ENCODE data around the gene SCAPER. TPM values are rescaled to one million over a fixed set of nuclear protein-coding genes. Genes with fewer than 3 reads are reported as not detected.

Gene SCAPER
- total and polyA plus RNA-seq, 2 experiments from 2014 or later, result 27.0 to 35.7 TPM

GRCh38 chr15:76468722-76469121 is 436.4 kb downstream of the SCAPER start:
- Histone ChIP-seq H3K27ac (no peak overlapping the region), H3K4me3 (no peak overlapping the region), H3K4me1 (ENCODE audit: low read depth) (no peaks in the 10 kb centered on the region), H3K27me3 (no peaks in the 10 kb centered on the region), H3K9me3 (ENCODE audit: low read depth) (no peaks in the 10 kb centered on the region), H3K36me3 (no peaks in the 10 kb centered on the region)
- TF ChIP-seq CTCF (IDR thresholded peaks at IDR 0.05; ENCODE audit: low read depth, low read length), result no peak
- DNase-seq (ENCODE audit: low read depth in 1 of 2, low spot score in 1 of 2), result no peak

- no peak for TF ChIP-seq CTCF (IDR thresholded peaks at IDR 0.05; ENCODE audit: low read depth, low read length)
- H3K36me3 ChIP-seq, result no peaks in the 10 kb centered on the region
- no peak for DNase-seq (ENCODE audit: low read depth in 1 of 2, low spot score in 1 of 2)
- H3K9me3 ChIP-seq (ENCODE audit: low read depth), result no peaks in the 10 kb centered on the region
- H3K4me1 ChIP-seq (ENCODE audit: low read depth), result no peaks in the 10 kb centered on the region
- H3K27ac ChIP-seq, result no peak overlapping the region
- no peaks in the 10 kb centered on the region for H3K27me3 ChIP-seq
- H3K4me3 ChIP-seq, result no peak overlapping the region
Measured at GRCh38 chr15:76467136-76467535, 438.0 kb downstream of the SCAPER start.

- H3K4me1 ChIP-seq (ENCODE audit: low read depth), result no peaks in the 10 kb centered on the region
- no peak for TF ChIP-seq CTCF (IDR thresholded peaks at IDR 0.05; ENCODE audit: low read depth, low read length)
- H3K9me3 ChIP-seq (ENCODE audit: low read depth), result no peaks in the 10 kb centered on the region
- DNase-seq (ENCODE audit: low read depth in 1 of 2, low spot score in 1 of 2), result no peak
- H3K27me3 ChIP-seq, result no peaks in the 10 kb centered on the region
- H3K27ac ChIP-seq, result no peak overlapping the region
- no peaks in the 10 kb centered on the region for H3K36me3 ChIP-seq
- H3K4me3 ChIP-seq, result no peak overlapping the region
Measured at GRCh38 chr15:76465728-76466127, 439.4 kb downstream of the SCAPER start.

- H3K4me3 ChIP-seq, result no peak overlapping the region
- no peak for DNase-seq (ENCODE audit: low read depth in 1 of 2, low spot score in 1 of 2)
- no peaks in the 10 kb centered on the region for H3K4me1 ChIP-seq (ENCODE audit: low read depth)
- no peaks in the 10 kb centered on the region for H3K9me3 ChIP-seq (ENCODE audit: low read depth)
- no peak for TF ChIP-seq CTCF (IDR thresholded peaks at IDR 0.05; ENCODE audit: low read depth, low read length)
- no peak overlapping the region for H3K27ac ChIP-seq
- no peaks in the 10 kb centered on the region for H3K27me3 ChIP-seq
- no peaks in the 10 kb centered on the region for H3K36me3 ChIP-seq
Measured at GRCh38 chr15:76464247-76464646, 440.9 kb downstream of the SCAPER start.

GRCh38 chr15:76460871-76461270 is 444.3 kb downstream of the SCAPER start:
- DNase-seq (ENCODE audit: low read depth in 1 of 2, low spot score in 1 of 2), result peak in 1 of 2 donors; percentile 61
- H3K27ac ChIP-seq, result no peak overlapping the region
- H3K27me3 ChIP-seq, result no peaks in the 10 kb centered on the region
- H3K36me3 ChIP-seq, result no peaks in the 10 kb centered on the region
- H3K9me3 ChIP-seq (ENCODE audit: low read depth), result no peaks in the 10 kb centered on the region
- no peak overlapping the region for H3K4me3 ChIP-seq
- TF ChIP-seq CTCF (IDR thresholded peaks at IDR 0.05; ENCODE audit: low read depth, low read length), result no peak
- no peaks in the 10 kb centered on the region for H3K4me1 ChIP-seq (ENCODE audit: low read depth)

GRCh38 chr15:76460347-76460746 is 444.8 kb downstream of the SCAPER start:
- no peak for TF ChIP-seq CTCF (IDR thresholded peaks at IDR 0.05; ENCODE audit: low read depth, low read length)
- H3K4me1 ChIP-seq (ENCODE audit: low read depth), result no peaks in the 10 kb centered on the region
- H3K27ac ChIP-seq, result no peak overlapping the region
- no peaks in the 10 kb centered on the region for H3K36me3 ChIP-seq
- H3K27me3 ChIP-seq, result no peaks in the 10 kb centered on the region
- no peaks in the 10 kb centered on the region for H3K9me3 ChIP-seq (ENCODE audit: low read depth)
- DNase-seq (ENCODE audit: low read depth in 1 of 2, low spot score in 1 of 2), result no peak
- H3K4me3 ChIP-seq, result no peak overlapping the region
